Stimulated activated CD4-positive, alpha-beta T cell treated with anti-CD3 and anti-CD28 coated beads, TNF-alpha, amount 100 ng/mL, for 48 hours (primary cell): Measurements from ENCODE around the gene CHD6.

Source experiments
- DNase-seq, 3 donors: peaks; one replicate each; pipeline ENCODE4 v3.0.0-alpha.2; 2020; ENCODE audit warnings: low read depth in 3 of 3

CHD6 gene

GRCh38 chr20:41592516-41593216 is 25.5 kb downstream of the CHD6 start:
- no peak for DNase-seq

DNA sequence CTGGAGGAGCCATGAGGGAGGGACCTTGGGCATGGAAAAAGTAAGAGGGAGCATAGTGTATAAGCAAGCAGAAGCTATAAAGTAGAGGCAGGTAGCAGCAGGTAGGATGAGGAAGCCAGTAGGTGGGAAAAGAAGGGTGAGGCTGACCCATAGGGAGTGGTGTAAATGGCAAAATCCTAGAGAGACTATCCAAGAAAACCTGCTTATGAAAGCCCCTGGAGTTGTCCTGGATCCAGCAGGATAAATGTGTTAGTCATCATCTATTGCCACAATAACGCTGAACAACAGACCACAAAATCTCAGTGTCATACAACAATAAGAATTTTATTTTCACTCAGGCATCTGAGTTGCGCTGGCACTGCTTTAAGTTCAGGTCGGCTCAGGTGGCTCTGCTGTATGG is 30.2 kb downstream of the CHD6 start:
- no peak for DNase-seq

DNA sequence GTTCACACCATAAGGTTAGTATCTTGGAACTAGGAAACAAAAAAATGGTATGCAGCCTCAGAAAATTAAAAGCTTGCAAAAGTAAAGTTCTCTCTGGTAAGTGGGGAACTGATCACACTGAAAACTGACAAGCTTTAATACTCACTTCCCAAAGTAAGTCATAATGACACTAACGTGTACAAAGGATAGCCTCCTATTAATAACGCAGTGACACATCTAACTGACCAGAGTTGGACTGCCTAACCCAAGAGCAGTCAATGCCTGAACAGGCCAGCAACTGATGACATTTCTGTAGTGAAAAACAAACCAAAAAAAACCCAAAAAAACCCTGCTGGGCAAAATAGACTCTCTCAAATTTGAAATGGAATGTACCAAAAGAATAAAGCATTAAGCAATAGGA is 30.7 kb downstream of the CHD6 start:
- DNase-seq = no peak

- DNase-seq = no peak
Measured at GRCh38 chr20:41586772-41587171, 31.4 kb downstream of the CHD6 start.

DNA sequence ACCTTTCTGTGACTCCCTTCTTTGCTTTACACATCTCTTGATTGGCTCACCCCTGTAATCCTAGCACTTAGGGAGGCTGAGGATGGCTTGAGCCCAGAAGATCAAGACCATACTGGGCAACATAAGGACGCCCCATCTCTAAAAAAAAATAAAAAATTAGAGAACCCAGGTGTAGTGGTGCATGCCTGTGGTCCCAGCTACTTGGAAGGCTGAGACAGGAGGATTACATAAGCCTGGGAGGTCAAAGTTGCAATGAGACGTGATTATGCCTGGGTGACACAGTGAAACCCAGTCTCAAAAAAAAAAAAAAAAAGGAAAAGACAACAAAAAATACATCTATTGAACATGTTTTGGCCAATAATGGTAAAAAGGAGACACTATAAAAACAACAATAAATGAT is 37.8 kb downstream of the CHD6 start:
- DNase-seq = no peak

DNA sequence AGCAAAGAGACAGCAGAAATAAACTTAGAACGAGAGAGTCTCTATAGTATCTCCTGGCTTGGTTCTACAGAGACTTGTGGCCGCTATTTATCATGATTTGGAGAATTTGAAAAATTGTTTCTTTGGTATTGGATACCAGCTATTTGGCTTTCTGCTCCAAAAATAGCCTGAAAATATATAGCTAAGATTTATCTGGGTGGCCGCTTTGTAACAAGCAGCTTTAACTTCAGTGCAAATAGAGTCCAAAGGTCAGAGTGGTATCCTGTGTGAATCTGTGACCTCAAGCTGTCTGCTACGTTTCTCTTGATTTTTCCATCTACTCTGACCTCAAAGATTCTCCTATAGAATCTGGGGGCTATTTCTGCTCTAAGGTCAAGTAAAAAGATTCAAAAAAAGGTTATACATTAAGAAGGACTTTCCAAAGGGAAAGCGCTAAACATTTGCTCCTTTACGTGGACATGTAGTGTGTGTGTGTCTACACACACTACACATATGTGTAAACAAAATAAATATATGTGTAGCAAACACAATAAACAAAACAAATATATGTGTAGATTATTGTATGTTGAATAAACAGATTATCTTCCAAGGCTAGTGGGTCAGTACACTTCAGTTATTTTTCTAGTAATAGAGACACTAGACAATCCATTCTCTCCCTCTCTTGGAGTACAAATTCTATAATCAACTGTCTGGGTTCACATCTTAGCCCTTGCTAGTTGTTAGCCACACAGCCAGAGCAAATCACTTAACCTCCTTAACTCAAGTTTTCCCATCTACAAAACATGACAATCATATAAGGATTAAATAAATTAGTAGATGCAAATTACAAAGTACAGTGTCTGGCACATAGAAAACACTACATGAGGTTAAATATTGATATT is 40.8 kb downstream of the CHD6 start:
- no peak for DNase-seq

GRCh38 chr20:41575412-41575811 is 42.8 kb downstream of the CHD6 start:
- no peak for DNase-seq

- DNase-seq = no peak
Measured at GRCh38 chr20:41574802-41575389, 43.3 kb downstream of the CHD6 start.

DNA sequence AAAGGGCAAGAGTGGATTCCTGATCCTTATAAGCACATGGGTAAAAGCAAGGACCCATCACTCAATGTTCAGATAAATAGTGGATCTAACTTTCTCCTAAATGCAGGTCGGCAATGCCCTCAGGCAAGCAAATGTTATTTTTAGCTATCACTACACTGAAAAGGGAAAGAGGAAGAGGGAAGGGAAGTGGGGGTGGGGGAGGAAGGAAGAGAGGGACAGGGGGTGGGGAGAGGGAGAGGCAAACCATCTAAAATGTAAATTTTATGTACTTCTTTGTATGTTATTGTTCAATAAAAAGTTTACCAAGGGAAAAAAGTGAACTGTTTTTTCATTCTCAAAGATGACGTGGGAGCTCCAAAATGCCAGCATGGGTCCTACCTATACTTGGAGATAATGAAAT is 44.2 kb downstream of the CHD6 start:
- DNase-seq = no peak

DNA sequence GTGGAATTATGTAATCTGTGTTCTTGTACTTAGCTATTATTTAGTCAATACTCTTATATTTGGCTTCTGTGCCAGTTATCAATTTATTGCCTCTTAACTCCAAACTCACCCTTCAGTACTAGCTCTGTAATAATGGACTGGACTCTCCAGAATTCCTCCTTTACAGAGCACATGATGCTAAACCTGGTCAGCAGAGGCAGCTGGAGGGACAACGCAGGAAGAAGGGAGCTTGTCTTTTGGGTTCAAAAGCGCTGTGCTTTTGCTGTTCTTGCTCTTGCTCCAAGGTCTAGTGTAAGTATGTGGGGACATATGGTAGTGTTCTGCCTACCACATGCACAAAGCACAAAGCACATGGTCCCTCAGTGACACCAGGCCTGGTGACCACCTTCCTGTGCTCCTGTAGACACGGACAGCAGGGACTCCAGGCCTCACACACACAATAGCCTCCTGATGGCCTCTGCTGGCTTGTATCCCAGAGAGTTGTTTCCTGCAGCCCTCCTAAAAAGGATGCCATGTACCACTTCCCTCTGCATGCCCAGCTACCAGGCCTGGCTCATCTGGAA is 46.1 kb downstream of the CHD6 start:
- DNase-seq = no peak

GRCh38 chr20:41571006-41571405 is 47.2 kb downstream of the CHD6 start:
- DNase-seq = no peak

DNA sequence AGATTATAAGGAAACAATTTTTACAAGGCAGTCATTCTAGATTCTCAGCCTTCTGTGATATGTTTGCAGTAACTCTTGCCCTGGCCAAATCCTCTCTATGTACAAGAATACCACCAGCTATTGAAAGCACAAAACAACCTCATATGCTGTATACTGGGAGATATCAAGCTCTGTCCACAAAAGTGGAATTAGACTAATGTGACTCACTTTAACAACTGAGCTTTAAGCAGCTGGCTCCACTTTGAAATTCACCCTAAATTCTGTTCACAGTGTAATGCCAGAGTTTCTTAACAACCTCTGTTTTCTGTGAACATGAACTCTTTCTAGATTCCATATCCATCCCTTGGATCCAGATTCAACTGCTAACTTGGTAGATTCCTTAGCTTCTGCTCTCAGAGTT is 47.6 kb downstream of the CHD6 start:
- DNase-seq = no peak

- DNase-seq = no peak
Measured at GRCh38 chr20:41567615-41568014, 50.6 kb downstream of the CHD6 start.

DNA sequence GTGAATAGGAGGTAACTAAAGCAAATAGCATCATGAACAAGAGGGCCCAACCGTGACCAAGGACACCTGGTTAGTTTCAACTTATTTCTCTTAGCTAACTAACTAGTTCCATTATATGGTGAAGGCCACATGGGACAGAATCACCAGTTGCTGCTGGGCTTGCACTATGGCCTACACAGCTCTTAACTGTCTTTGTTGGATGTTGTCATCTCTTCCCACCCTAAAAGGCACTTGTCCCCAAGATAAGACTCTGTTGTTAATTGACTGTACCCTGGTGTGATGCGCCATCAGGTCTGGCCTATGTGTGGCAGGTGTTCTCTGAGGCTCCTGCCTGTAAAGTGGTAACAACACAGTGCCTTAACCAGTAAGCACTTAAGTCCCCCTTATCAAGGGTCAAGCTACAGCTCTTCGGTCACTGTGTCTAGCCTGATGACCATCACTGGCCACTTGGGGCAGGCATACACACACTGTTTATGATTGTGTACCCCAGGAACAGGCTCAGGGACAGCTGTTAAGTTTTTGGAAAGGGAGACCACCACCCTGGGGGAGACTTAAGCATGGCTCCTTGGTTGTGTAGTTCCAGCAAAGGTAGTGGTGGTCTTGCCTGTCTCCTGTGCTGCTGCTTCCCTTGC is 51.2 kb downstream of the CHD6 start:
- DNase-seq = no peak

DNA sequence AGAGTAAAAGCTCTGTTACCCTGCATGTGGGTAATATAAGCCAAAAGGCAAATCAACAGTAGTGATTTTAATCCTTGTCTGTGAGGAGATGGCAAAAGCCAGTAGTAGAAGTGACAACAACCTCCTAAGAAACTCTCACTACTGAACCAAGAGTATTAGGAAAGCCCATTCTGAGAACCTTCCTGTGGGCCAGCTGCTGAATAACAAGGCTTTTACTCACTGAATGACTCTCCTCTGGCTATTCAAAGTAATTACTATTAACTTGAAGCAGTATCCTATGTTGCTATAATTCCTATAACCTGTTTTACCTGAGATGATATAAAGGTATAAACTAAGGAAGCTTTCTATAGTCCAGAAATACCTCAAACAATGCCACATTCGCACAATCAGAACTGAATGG is 55.1 kb downstream of the CHD6 start:
- DNase-seq = no peak

- no peak for DNase-seq
Measured at GRCh38 chr20:41560970-41561369, 57.2 kb downstream of the CHD6 start.

GRCh38 chr20:41559658-41560057 is 58.5 kb downstream of the CHD6 start:
- no peak for DNase-seq

DNA sequence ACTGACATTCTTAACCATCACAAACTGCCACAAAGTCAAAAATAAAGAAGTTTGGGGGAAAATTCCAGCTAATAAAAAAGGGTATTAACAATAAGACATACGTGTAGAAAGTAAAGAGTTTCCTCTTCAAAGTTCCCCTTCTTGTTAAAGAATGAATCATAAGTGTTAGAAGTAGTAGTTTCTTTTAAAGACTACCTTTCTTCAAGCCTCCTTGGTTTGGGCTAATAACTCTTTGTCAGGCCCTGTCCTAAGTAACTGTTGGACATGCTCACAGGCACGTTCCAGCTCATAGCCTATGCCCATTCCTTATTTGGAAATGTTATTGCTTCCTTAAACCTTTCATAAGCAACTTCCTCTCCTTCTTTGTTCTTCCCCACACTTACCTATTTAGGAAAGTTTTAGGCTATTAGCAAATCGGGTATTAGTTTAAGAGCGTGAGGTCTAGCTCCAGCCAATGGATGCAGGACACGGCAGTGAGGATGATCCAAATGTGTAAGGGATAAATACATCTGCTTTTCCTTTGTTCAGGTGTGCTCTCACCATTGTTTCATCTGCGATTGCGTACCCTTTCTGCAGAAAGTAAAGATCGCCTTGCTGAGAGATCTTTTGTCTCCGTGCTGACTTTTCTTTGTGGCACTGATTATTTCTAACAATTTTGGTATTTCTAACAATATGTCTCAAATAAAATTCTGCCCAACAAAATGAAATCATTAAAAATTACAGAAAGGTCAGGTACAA is 64.9 kb downstream of the CHD6 start:
- no peak for DNase-seq

- DNase-seq = no peak
Measured at GRCh38 chr20:41552295-41553068, 65.7 kb downstream of the CHD6 start.

DNA sequence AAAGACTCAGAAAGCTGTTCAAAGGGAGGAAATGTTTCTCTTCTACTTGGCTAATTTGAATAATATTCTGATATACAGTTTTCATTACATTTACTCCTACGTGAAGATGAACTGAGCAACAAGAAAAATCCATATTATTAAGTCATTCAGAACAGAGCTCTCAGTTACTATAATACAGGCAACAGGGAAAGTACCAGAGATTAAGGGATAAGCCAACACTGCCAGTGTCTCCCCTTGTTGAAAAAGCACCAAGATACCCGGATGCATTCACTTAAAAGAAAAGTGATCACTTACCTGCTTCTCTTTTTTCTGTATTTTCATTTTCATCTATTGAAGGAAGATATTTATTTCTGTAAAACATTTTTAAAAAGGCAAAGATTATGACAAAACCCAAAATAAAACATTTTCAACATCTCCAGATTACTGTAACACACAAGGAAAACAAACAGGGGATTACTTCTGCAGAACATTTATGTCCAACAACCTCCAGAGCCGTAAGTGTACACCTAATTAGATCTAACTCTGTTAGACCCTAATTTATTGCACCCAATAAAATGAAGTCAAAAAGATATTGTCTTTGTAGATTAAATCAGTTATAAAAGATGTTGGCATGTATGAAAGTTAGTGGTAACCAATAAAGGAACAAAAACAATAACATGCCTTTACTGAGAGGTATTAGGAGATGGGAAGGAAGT is 67.0 kb downstream of the CHD6 start:
- no peak for DNase-seq
